NT2/D1 (cell line): ENCODE results near the gene EXOC3L2.

Experiments used
- YY1 ChIP-seq: IDR thresholded peaks from 2 replicates; pipeline ENCODE4 v1.6.1; 2011; ENCODE audit not compliant: insufficient read length, insufficient read depth
- ZNF274 ChIP-seq: IDR thresholded peaks from 2 replicates; pipeline ENCODE4 v1.6.1; 2011; ENCODE audit warnings: mild to moderate bottlenecking, low read depth, low read length

DNA sequence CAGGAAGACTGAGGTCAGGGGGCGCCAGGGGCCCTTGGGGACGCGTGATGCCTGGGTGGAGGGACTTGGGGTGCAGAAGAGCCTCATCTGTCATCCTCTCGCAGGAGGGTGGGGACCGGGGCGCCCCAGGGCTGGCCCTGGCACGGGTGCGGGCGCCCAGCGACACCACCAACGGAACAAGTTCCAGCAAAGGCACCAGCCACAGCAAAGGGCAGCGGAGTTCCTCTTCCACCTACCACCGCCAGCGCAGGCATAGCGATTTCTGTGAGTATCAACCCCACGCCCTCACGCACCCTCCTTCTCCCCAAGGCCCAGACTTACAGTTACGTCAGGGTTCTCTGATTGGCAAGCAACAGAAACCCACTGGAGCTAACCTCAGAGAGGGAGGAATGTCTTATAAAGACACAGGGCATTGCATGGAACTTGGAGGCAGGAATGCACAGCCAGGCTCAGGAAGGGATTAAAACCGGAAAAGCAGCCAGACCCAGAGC lies 35.3 kb upstream of the EXOC3L2 start:
- TF ChIP-seq YY1 (no peak), ZNF274 (no peak)
